SK-N-SH (cell line): ENCODE results near the gene PRR9. TPM values are rescaled to one million over a fixed set of nuclear protein-coding genes. Genes with fewer than 3 reads are reported as not detected.

Experiments
- CTCF ChIA-PET: fragments of 300-600, 350-600 bp; formaldehyde crosslinking; extraction: SDS; loops from one replicate; lab custom pipeline; 2021; lab: Yijun Ruan, JAX
- POLR2A ChIA-PET: fragments of 350-600 bp; sonication (Branson Sonifier 250); formaldehyde crosslinking; extraction: SDS; loops from one replicate; lab custom pipeline; 2020; ENCODE audit warnings: antibody characterized with exemption, inconsistent platforms; lab: Yijun Ruan, JAX
- DNase-seq: peaks from one replicate; pipeline ENCODE4 v3.0.0; 2012
- H2AFZ ChIP-seq: fragments of 200-600 bp; sonication (generic); 2 replicates; pipeline ENCODE4 v1.8.1; 2016; ENCODE audit warnings: antibody characterized with exemption, mild to moderate bottlenecking, low read depth
- H3F3A ChIP-seq: fragments of 200-600 bp; sonication (generic); replicated peaks from 2 replicates; pipeline ENCODE3; 2016; ENCODE audit warnings: antibody characterized with exemption, mild to moderate bottlenecking; ENCODE audit not compliant: insufficient read depth
- H3K27ac ChIP-seq, 2 experiments: fragments of 200-500 bp in 1 of 2; fragments of 200-600 bp in 1 of 2; sonication (Bioruptor generic) in 1 of 2; sonication (generic), shearing (Covaris generic) in 1 of 2; 2 replicates each; pipeline versions ENCODE4 v1.5.1 to v1.6.1; 2014 to 2016; ENCODE audit warnings: low read depth in 2 of 2, inconsistent platforms in 1 of 2, low read length in 1 of 2, mild to moderate bottlenecking in 1 of 2, mixed read lengths in 1 of 2
- H3K27me3 ChIP-seq: fragments of 200-600 bp; sonication (generic), shearing (Covaris generic); 2 replicates; pipeline ENCODE4 v1.6.1; 2016; ENCODE audit warnings: mixed run types; ENCODE audit not compliant: insufficient read depth
- H3K36me3 ChIP-seq, 2 experiments: fragments of 200-500 bp in 1 of 2; fragments of 200-600 bp in 1 of 2; sonication (Bioruptor generic) in 1 of 2; sonication (generic) in 1 of 2; replicated peaks in 1 of 2; 2 replicates each; pipeline versions ENCODE3 to v1.5.1; 2014 to 2016; ENCODE audit warnings: low read length in 1 of 2, mild to moderate bottlenecking in 1 of 2; ENCODE audit not compliant: insufficient read depth in 2 of 2, control insufficient read depth in 1 of 2
- H3K4me1 ChIP-seq, 2 experiments: fragments of 200-500 bp in 1 of 2; fragments of 200-600 bp in 1 of 2; sonication (Bioruptor generic) in 1 of 2; sonication (generic), shearing (Covaris generic) in 1 of 2; 2 replicates each; pipeline versions ENCODE4 v1.5.1 to v1.6.1; 2014 to 2016; ENCODE audit warnings: low read depth in 1 of 2, low read length in 1 of 2, mixed run types in 1 of 2; ENCODE audit not compliant: insufficient read depth in 2 of 2, control insufficient read depth in 1 of 2
- H3K4me2 ChIP-seq: fragments of 200-600 bp; sonication (generic), shearing (Covaris generic); 2 replicates; pipeline ENCODE4 v1.6.1; 2017; ENCODE audit warnings: mixed run types
- H3K4me3 ChIP-seq, 2 experiments: fragments of 200-500 bp in 1 of 2; fragments of 200-600 bp in 1 of 2; sonication (Bioruptor generic) in 1 of 2; sonication (generic), shearing (Covaris generic) in 1 of 2; 2 replicates each; pipeline versions ENCODE4 v1.5.1 to v1.8.1; 2014 to 2016; ENCODE audit warnings: low read depth in 2 of 2, inconsistent platforms in 1 of 2, low read length in 1 of 2, mild to moderate bottlenecking in 1 of 2, mixed read lengths in 1 of 2, moderate library complexity in 1 of 2
- H3K79me2 ChIP-seq: fragments of 200-600 bp; sonication (generic); 2 replicates; pipeline ENCODE4 v1.8.1; 2017; ENCODE audit warnings: mild to moderate bottlenecking; ENCODE audit not compliant: insufficient read depth
- H3K9ac ChIP-seq: fragments of 200-600 bp; sonication (generic); 2 replicates; pipeline ENCODE4 v1.6.1; 2017; ENCODE audit warnings: mixed run types
- H3K9me2 ChIP-seq: fragments of 200-600 bp; sonication (generic); 2 replicates; pipeline ENCODE4 v1.6.1; 2017; ENCODE audit warnings: mixed run types
- H3K9me3 ChIP-seq: fragments of 200-600 bp; sonication (generic); 2 replicates; pipeline ENCODE4 v1.6.1; 2017; ENCODE audit warnings: mixed run types, mild to moderate bottlenecking, moderate library complexity
- H4K20me1 ChIP-seq: fragments of 200-600 bp; sonication (generic); 2 replicates; pipeline ENCODE4 v1.6.1; 2017; ENCODE audit warnings: mild to moderate bottlenecking, mixed run types; ENCODE audit not compliant: insufficient read depth
- CHD2 ChIP-seq: fragments of 150-350 bp; IDR thresholded peaks from 2 replicates; pipeline ENCODE4 v1.6.1; 2018; ENCODE audit warnings: low read length; ENCODE audit not compliant: partially characterized antibody
- EZH2phosphoT487 ChIP-seq: fragments of 200-600 bp; sonication (generic); IDR thresholded peaks from 2 replicates; pipeline ENCODE4 v1.6.1; 2017; ENCODE audit warnings: low read depth, mixed run types, mild to moderate bottlenecking, antibody characterized with exemption, moderate library complexity, borderline replicate concordance
- IRF3 ChIP-seq: fragments of 150-350 bp; IDR thresholded peaks from 2 replicates; pipeline ENCODE4 v1.6.1; 2016; ENCODE audit warnings: mild to moderate bottlenecking, low read depth, low read length
- MXI1 ChIP-seq: IDR thresholded peaks from 2 replicates; pipeline ENCODE4 v1.6.1; 2012; ENCODE audit warnings: mild to moderate bottlenecking, low read depth, low read length, improper control_type of control experiment
- NFIC ChIP-seq: IDR thresholded peaks from 2 replicates; pipeline ENCODE4 v1.4.0; 2012; ENCODE audit warnings: borderline replicate concordance
- NRF1 ChIP-seq: IDR thresholded peaks from 2 replicates; pipeline ENCODE4 v1.6.1; 2012; ENCODE audit warnings: low read depth, mild to moderate bottlenecking, low read length
- PBX3 ChIP-seq: IDR thresholded peaks from 2 replicates; pipeline ENCODE4; 2012
- POLR2AphosphoS5 ChIP-seq: IDR thresholded peaks from 2 replicates; pipeline ENCODE4 v1.6.1; 2012; ENCODE audit warnings: low read depth, low read length
- RAD21 ChIP-seq: IDR thresholded peaks from 2 replicates; pipeline ENCODE4 v1.6.1; 2012; ENCODE audit warnings: mild to moderate bottlenecking, low read length
- RCOR1 ChIP-seq: fragments of 150-350 bp; IDR thresholded peaks from 2 replicates; pipeline ENCODE4 v1.6.1; 2017; ENCODE audit warnings: antibody characterized with exemption, low read length
- RXRA ChIP-seq: IDR thresholded peaks from 2 replicates; pipeline ENCODE4 v1.4.0; 2012; ENCODE audit warnings: low read depth, mild to moderate bottlenecking, borderline replicate concordance
- SMC3 ChIP-seq: IDR thresholded peaks from 2 replicates; pipeline ENCODE4 v1.6.1; 2012; ENCODE audit warnings: low read depth, low read length, improper control_type of control experiment
- YY1 ChIP-seq: IDR thresholded peaks from 2 replicates; pipeline ENCODE4 v1.4.0; 2012; ENCODE audit warnings: low read depth, mild to moderate bottlenecking
- ZBTB33 ChIP-seq: IDR thresholded peaks from 2 replicates; pipeline ENCODE4 v1.4.0; 2012; ENCODE audit warnings: low read depth, borderline replicate concordance
- WGBS: methylation state at CpG from one replicate; pipeline ENCODE4 v1.1.6; 2017; ENCODE audit warnings: low lambda C conversion rate; 5-methylcytosine and 5-hydroxymethylcytosine counted together
- polyA plus RNA-seq, 3 experiments: library from polyadenylated mRNA; depleted of rRNA; stranded (reverse); fragments of >200 nt; gene quantifications; 2 replicates each; pipeline ENCODE4 v1.2.3, GENCODE V29; 2012
- TF ChIP-seq, protein P1 (sequence below): IDR thresholded peaks from 2 replicates; pipeline ENCODE4 v1.4.0; 2012; ENCODE audit warnings: low read depth
- TF ChIP-seq, protein P2 (sequence below): fragments of 150-350 bp; IDR thresholded peaks from 2 replicates; pipeline ENCODE4 v1.6.1; 2017; ENCODE audit warnings: antibody characterized with exemption, low read length, low read depth, borderline replicate concordance

PRR9 gene
- polyA plus RNA-seq, 1 of the 3 experiments (the other 2 are of a cell fraction), result not detected

- TF ChIP-seq ZBTB33, result no peak
- no peak for TF ChIP-seq NRF1
- TF ChIP-seq SMC3, result no peak
- TF ChIP-seq RCOR1, result no peak
- TF ChIP-seq EZH2phosphoT487, result no peak
- TF ChIP-seq CHD2, result no peak
- no peak for TF ChIP-seq NFIC
- no peak for TF ChIP-seq MXI1
Observed at GRCh38 chr1:153233448-153233847, 16.1 kb downstream of the PRR9 start (continued).

DNA sequence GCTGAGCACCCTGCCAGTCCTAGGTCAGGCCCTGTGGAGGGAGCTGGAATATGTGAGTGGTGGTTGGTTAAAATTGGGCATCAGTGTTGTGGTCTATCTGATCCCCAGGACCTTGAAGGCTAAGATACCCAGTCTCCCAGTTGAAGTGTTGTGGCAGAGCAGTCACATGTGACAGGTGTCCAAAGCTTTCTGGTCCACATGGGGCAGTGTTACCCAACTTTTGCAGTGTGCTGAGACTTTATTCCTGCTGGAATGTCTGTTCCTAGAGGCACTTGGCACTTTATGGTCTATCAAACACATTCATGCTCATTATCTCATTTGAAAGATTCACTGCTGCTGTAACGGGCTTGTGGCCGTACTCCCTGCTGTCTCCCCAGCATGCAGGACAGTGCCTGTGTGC, 21.1 kb downstream of the PRR9 start:
- H3K4me2 ChIP-seq, result no peak overlapping the region
- DNase-seq, result no peak
- H3K9me2 ChIP-seq, result no peaks in the 10 kb centered on the region
- ChIA-PET CTCF (interaction anchor here (1.8 kb wide), 1 partner anchor 10 kb away, joined by 9 read pairs; no protein-coding TSS in a partner anchor), POLR2A (no interaction called here)
- no peaks in the 10 kb centered on the region for H3K27me3 ChIP-seq
- H4K20me1 ChIP-seq, result no peaks in the 10 kb centered on the region
- no peaks in the 10 kb centered on the region for H3K36me3 ChIP-seq
- WGBS, result 0% methylated on average over 2 of the region's 2 CpGs
- no peaks in the 10 kb centered on the region for H3K79me2 ChIP-seq
- no peaks in the 10 kb centered on the region for H3K9me3 ChIP-seq
- H2AFZ ChIP-seq, result no peak overlapping the region
- H3K4me3 ChIP-seq, result no peak overlapping the region
- TF ChIP-seq RAD21 (no peak), NRF1 (no peak)
- H3K9ac ChIP-seq, result no peak overlapping the region
- H3K4me1 ChIP-seq, result no peaks in the 10 kb centered on the region
- H3K27ac ChIP-seq, result no peak overlapping the region
- no peaks in the 10 kb centered on the region for H3F3A ChIP-seq

DNA sequence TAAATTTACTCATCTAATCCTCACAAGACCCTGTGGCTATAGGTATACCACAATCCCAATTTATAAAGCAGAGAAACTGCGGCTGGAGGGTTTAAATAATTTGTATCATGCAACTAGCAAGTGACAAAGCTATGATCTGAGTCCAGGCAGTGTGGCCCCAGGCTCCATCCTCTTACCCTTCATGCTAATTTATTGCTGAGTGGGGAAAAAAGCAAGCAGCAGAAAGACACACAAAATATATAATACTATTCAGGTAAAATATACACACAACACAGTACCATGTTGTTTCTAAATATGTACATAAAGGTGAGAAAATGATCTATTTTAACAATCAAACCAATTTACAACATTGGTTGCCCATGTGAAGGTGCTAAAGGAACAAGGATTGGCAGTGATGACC, 24.8 kb downstream of the PRR9 start:
- ChIA-PET CTCF (no interaction called here), POLR2A (no interaction called here)
- Histone ChIP-seq H3F3A (no peaks in the 10 kb centered on the region), H3K9ac (no peak overlapping the region), H3K4me2 (no peak overlapping the region), H3K4me3 (no peak overlapping the region), H4K20me1 (no peaks in the 10 kb centered on the region), H3K9me3 (no peaks in the 10 kb centered on the region), H3K27ac (no peak overlapping the region), H3K27me3 (no peaks in the 10 kb centered on the region), H3K36me3 (no peaks in the 10 kb centered on the region), H2AFZ (no peak overlapping the region), H3K4me1 (no peaks in the 10 kb centered on the region), H3K9me2 (no peaks in the 10 kb centered on the region), H3K79me2 (no peaks in the 10 kb centered on the region)
- no peak for TF ChIP-seq SMC3
- TF ChIP-seq YY1, result no peak
- TF ChIP-seq, protein P1, sequence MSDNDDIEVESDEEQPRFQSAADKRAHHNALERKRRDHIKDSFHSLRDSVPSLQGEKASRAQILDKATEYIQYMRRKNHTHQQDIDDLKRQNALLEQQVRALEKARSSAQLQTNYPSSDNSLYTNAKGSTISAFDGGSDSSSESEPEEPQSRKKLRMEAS, result no peak
- no peak for TF ChIP-seq PBX3
- no peak for TF ChIP-seq CHD2
- TF ChIP-seq, protein P2, sequence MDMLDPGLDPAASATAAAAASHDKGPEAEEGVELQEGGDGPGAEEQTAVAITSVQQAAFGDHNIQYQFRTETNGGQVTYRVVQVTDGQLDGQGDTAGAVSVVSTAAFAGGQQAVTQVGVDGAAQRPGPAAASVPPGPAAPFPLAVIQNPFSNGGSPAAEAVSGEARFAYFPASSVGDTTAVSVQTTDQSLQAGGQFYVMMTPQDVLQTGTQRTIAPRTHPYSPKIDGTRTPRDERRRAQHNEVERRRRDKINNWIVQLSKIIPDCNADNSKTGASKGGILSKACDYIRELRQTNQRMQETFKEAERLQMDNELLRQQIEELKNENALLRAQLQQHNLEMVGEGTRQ, result no peak
- TF ChIP-seq RXRA, result no peak
- no peak for TF ChIP-seq POLR2AphosphoS5
- TF ChIP-seq IRF3, result no peak
- DNase-seq, result no peak
- WGBS, result 8% methylated on average over 1 of the region's 1 CpG
